Liver (tissue), 3 donors: ENCODE data around the gene NR6A1.

ENCODE experiments used
- CTCF ChIP-seq: fragments of 150-350 bp; IDR thresholded peaks from 2 replicates; pipeline ENCODE4 v1.5.1; 2017; ENCODE audit warnings: improper control_type of control experiment, low read depth, low read length; ENCODE audit not compliant: missing input control
- NR2F2 ChIP-seq: IDR thresholded peaks from 2 replicates; pipeline ENCODE4 v1.6.1; 2016; ENCODE audit warnings: antibody characterized with exemption
- RAD21 ChIP-seq, 2 donors: IDR thresholded peaks; 2 replicates each; pipeline ENCODE4 v1.6.1; 2016; ENCODE audit warnings: antibody characterized with exemption in 2 of 2, mild to moderate bottlenecking in 2 of 2
- REST ChIP-seq: IDR thresholded peaks from 2 replicates; pipeline ENCODE4 v1.6.1; 2016; ENCODE audit warnings: antibody characterized with exemption, mild to moderate bottlenecking
- SP1 ChIP-seq: IDR thresholded peaks from 2 replicates; pipeline ENCODE4 v1.6.1; 2018; ENCODE audit warnings: antibody characterized with exemption, mild to moderate bottlenecking
- ZBTB33 ChIP-seq: IDR thresholded peaks from 2 replicates; pipeline ENCODE4 v1.6.1; 2016; ENCODE audit warnings: antibody characterized with exemption
- donor health status: healthy.
- donor health status: healthy.

GRCh38 chr9:124532897-124533296, 238.2 kb downstream of the NR6A1 start:
- TF ChIP-seq RAD21 (IDR thresholded peaks at IDR 0.05) (no peak), CTCF (no peak), NR2F2 (no peak), ZBTB33 (no peak), SP1 (no peak), REST (no peak)
